ENCODE results near the gene TRMO.

TRMO gene

GRCh38 chr9:97903177-97903576 is 19.1 kb downstream of the TRMO start:
- no peak for DNase-seq (ENCODE audit: low read depth)

GRCh38 chr9:97900738-97901565 is 21.3 kb downstream of the TRMO start:
- peak; percentile 48 for DNase-seq (ENCODE audit: low read depth)

GRCh38 chr9:97900103-97900737 is 22.1 kb downstream of the TRMO start:
- DNase-seq (ENCODE audit: low read depth), result peak; percentile 52

GRCh38 chr9:97895695-97896332 is 26.5 kb downstream of the TRMO start:
- DNase-seq (ENCODE audit: low read depth), result no peak

- DNase-seq (ENCODE audit: low read depth), result no peak
Observed at GRCh38 chr9:97895211-97895610, 27.1 kb downstream of the TRMO start.

- DNase-seq (ENCODE audit: low read depth), result no peak
Observed at GRCh38 chr9:97892421-97892820, 29.9 kb downstream of the TRMO start.

- no peak for DNase-seq (ENCODE audit: low read depth)
Observed at GRCh38 chr9:97891736-97892135, 30.6 kb downstream of the TRMO start.

GRCh38 chr9:97889941-97890887 is 32.1 kb downstream of the TRMO start:
- no peak for DNase-seq (ENCODE audit: low read depth)

GRCh38 chr9:97880336-97880735 is 42.0 kb downstream of the TRMO start:
- DNase-seq (ENCODE audit: low read depth), result no peak

GRCh38 chr9:97876061-97876460 is 46.2 kb downstream of the TRMO start:
- no peak for DNase-seq (ENCODE audit: low read depth)

- DNase-seq (ENCODE audit: low read depth), result no peak
Observed at GRCh38 chr9:97875111-97875510, 47.2 kb downstream of the TRMO start.

- no peak for DNase-seq (ENCODE audit: low read depth)
Observed at GRCh38 chr9:97874624-97875023, 47.7 kb downstream of the TRMO start.

GRCh38 chr9:97873882-97874281 is 48.4 kb downstream of the TRMO start:
- DNase-seq (ENCODE audit: low read depth), result no peak

GRCh38 chr9:97873425-97873824 is 48.9 kb downstream of the TRMO start:
- DNase-seq (ENCODE audit: low read depth), result no peak

- no peak for DNase-seq (ENCODE audit: low read depth)
Observed at GRCh38 chr9:97868859-97869258, 53.4 kb downstream of the TRMO start.

GRCh38 chr9:97866848-97867247 is 55.5 kb downstream of the TRMO start:
- no peak for DNase-seq (ENCODE audit: low read depth)

GRCh38 chr9:97866300-97866699 is 56.0 kb downstream of the TRMO start:
- DNase-seq (ENCODE audit: low read depth), result no peak

- DNase-seq (ENCODE audit: low read depth), result no peak
Observed at GRCh38 chr9:97864396-97864795, 57.9 kb downstream of the TRMO start.

GRCh38 chr9:97863314-97863713 is 59.0 kb downstream of the TRMO start:
- DNase-seq (ENCODE audit: low read depth), result no peak

GRCh38 chr9:97861148-97861475 is 61.2 kb downstream of the TRMO start:
- DNase-seq (ENCODE audit: low read depth), result no peak

GRCh38 chr9:97860451-97861147 is 61.7 kb downstream of the TRMO start:
- no peak for DNase-seq (ENCODE audit: low read depth)

- DNase-seq (ENCODE audit: low read depth), result no peak
Observed at GRCh38 chr9:97859346-97859745, 63.0 kb downstream of the TRMO start.

Data from HS-5 (cell line).